Transverse colon (tissue), 4 donors: ENCODE measurements around the gene EDNRA. TPM values are rescaled to one million over a fixed set of nuclear protein-coding genes. Genes with fewer than 3 reads are reported as not detected.

Experiments used
- DNase-seq: peaks from one replicate; pipeline ENCODE4 v3.0.0-alpha.2; 2019
- H3K27ac ChIP-seq, 4 donors: fragments of 200-600 bp; sonication (generic); 2 replicates each; pipeline ENCODE4 v1.5.1; 2016 to 2018; ENCODE audit warnings: inconsistent platforms in 4 of 4
- H3K27me3 ChIP-seq: fragments of 200-600 bp; sonication (generic); 2 replicates; pipeline ENCODE4 v1.5.1; 2017; ENCODE audit warnings: inconsistent platforms
- H3K36me3 ChIP-seq, 4 donors: fragments of 200-600 bp; sonication (generic); 2 replicates each; pipeline ENCODE4 v1.5.1; 2017 to 2019; ENCODE audit warnings: inconsistent platforms in 4 of 4
- H3K4me1 ChIP-seq, 4 donors: fragments of 200-600 bp; sonication (generic); 2 replicates each; pipeline ENCODE4 v1.5.1; 2017 to 2020; ENCODE audit warnings: inconsistent platforms in 4 of 4
- H3K4me3 ChIP-seq, 4 donors: fragments of 200-600 bp; sonication (generic); 1 replicate in 1 of 4; 2 replicates in 3 of 4; pipeline versions ENCODE4 v1.5.1 to v1.6.1; 2017 to 2019; ENCODE audit warnings: inconsistent platforms in 4 of 4
- H3K9me3 ChIP-seq, 2 donors: fragments of 200-600 bp; sonication (generic); 2 replicates each; pipeline ENCODE4 v1.5.1; 2017 to 2019; ENCODE audit warnings: inconsistent platforms in 2 of 2
- CTCF ChIP-seq, 5 experiments: fragments of 200-600 bp in 3 of 5; fragments of 450-650 bp in 2 of 5; sonication (generic) in 3 of 5; IDR thresholded peaks; 1 replicate in 2 of 5; 2 replicates in 3 of 5; pipeline ENCODE4 v1.5.1; 2016 to 2017; ENCODE audit warnings: antibody characterized with exemption in 5 of 5, inconsistent platforms in 3 of 5, mild to moderate bottlenecking in 2 of 5, moderate library complexity in 1 of 5
- EP300 ChIP-seq: sonication (generic); formaldehyde crosslinking; IDR thresholded peaks from one replicate; pipeline ENCODE4 v1.6.1; 2017; ENCODE audit warnings: antibody characterized with exemption, low read depth
- POLR2A ChIP-seq: fragments of 450-650 bp; IDR thresholded peaks from one replicate; pipeline ENCODE4 v1.6.1; 2016; ENCODE audit warnings: antibody characterized with exemption, mild to moderate bottlenecking, moderate library complexity
- POLR2AphosphoS5 ChIP-seq, 3 donors: sonication (generic); formaldehyde crosslinking; IDR thresholded peaks; one replicate each; pipeline ENCODE4 v1.6.1; 2016; ENCODE audit warnings: antibody characterized with exemption in 3 of 3
- WGBS, 2 donors: methylation state at CpG; one replicate each; pipeline ENCODE4 v1.1.5; 2018; ENCODE audit warnings: low coverage in 1 of 2; 5-methylcytosine and 5-hydroxymethylcytosine counted together
- in situ Hi-C, 4 donors: fragments of 200-750 bp; cut with MboI; loops; one replicate each; pipeline versions ENCODE4 v1.15.0 to v1.15.1; 2017; ENCODE audit warnings: low sequenced_read_pairs in 3 of 4, low pct_ligation_motif_present in 1 of 4, low pct_unique_long_range_greater_than_20kb in 1 of 4
- intact Hi-C: fragments of 100-400 bp; cut with DNase I; formaldehyde crosslinking; loops from one replicate; pipeline ENCODE4 v1.15.1; 2023; ENCODE audit warnings: low total_unique reads
- total RNA-seq, 4 donors: library from RNA; depleted of rRNA; stranded (reverse); fragments of >200 nt; gene quantifications; one replicate each; pipeline ENCODE4 v1.1.0, GENCODE V29; 2016

EDNRA gene
- total RNA-seq, 4 donors from 2014 or later = 0.55 to 3.8 (median 1.1) TPM; not detected in 1

- intact Hi-C loops = no loop called here
- no peaks in the 10 kb centered on the region for H3K27me3 ChIP-seq
- H3K4me3 ChIP-seq = no peak overlapping the region
- in situ Hi-C loops = no loop called here
- H3K27ac ChIP-seq = no peak overlapping the region
- WGBS, 2 donors = 39 to 69% methylated on average over 1 of the region's 1 CpG
- H3K4me1 ChIP-seq = no peaks in the 10 kb centered on the region
- H3K36me3 ChIP-seq = no peaks in the 10 kb centered on the region
- no peaks in the 10 kb centered on the region for H3K9me3 ChIP-seq
- TF ChIP-seq CTCF (IDR thresholded peaks at IDR 0.05) = no peak
- no peak for TF ChIP-seq POLR2A
- TF ChIP-seq EP300 = no peak
- TF ChIP-seq POLR2AphosphoS5 (IDR thresholded peaks at IDR 0.05) = no peak
- DNase-seq = no peak
These were observed 43.7 kb downstream of the EDNRA start for GRCh38 chr4:147524601-147525000.

- Histone ChIP-seq H3K9me3 (no peaks in the 10 kb centered on the region), H3K4me1 (no peaks in the 10 kb centered on the region), H3K36me3 (no peaks in the 10 kb centered on the region), H3K4me3 (no peak overlapping the region), H3K27me3 (no peaks in the 10 kb centered on the region), H3K27ac (no peak overlapping the region)
- DNase-seq = no peak
- TF ChIP-seq POLR2AphosphoS5 (IDR thresholded peaks at IDR 0.05) (no peak), POLR2A (no peak), CTCF (IDR thresholded peaks at IDR 0.05) (no peak), EP300 (no peak)
- in situ Hi-C loops (no loop called here), intact Hi-C loops (no loop called here)
- WGBS, 2 donors = 23 to 39% methylated on average over 2 of the region's 2 CpGs
These were observed 44.8 kb downstream of the EDNRA start for GRCh38 chr4:147525494-147526271.

- intact Hi-C loops (no loop called here), in situ Hi-C loops (no loop called here)
- H3K9me3 ChIP-seq = no peaks in the 10 kb centered on the region
- 63 to 77% methylated on average over 2 of the region's 2 CpGs for WGBS, 2 donors
- no peaks in the 10 kb centered on the region for H3K27me3 ChIP-seq
- TF ChIP-seq EP300 = no peak
- TF ChIP-seq POLR2AphosphoS5 (IDR thresholded peaks at IDR 0.05) = no peak
- TF ChIP-seq CTCF (IDR thresholded peaks at IDR 0.05) = no peak
- no peak for TF ChIP-seq POLR2A
- no peaks in the 10 kb centered on the region for H3K36me3 ChIP-seq
- no peak overlapping the region for H3K27ac ChIP-seq
- no peaks in the 10 kb centered on the region for H3K4me1 ChIP-seq
- no peak overlapping the region for H3K4me3 ChIP-seq
- no peak for DNase-seq
These were observed 45.4 kb downstream of the EDNRA start for GRCh38 chr4:147526272-147526654.

GRCh38 chr4:147528054-147528453, 47.2 kb downstream of the EDNRA start:
- no peaks in the 10 kb centered on the region for H3K27me3 ChIP-seq
- intact Hi-C loops (no loop called here), in situ Hi-C loops (no loop called here)
- H3K4me1 ChIP-seq = no peaks in the 10 kb centered on the region
- no peak for DNase-seq
- no peak overlapping the region for H3K27ac ChIP-seq
- WGBS, 2 donors = 71 to 92% methylated on average over 1 to 2 of the region's 2 CpGs
- no peaks in the 10 kb centered on the region for H3K9me3 ChIP-seq
- no peak overlapping the region for H3K4me3 ChIP-seq
- H3K36me3 ChIP-seq = no peaks in the 10 kb centered on the region
- TF ChIP-seq CTCF (IDR thresholded peaks at IDR 0.05) = no peak
- TF ChIP-seq POLR2AphosphoS5 (IDR thresholded peaks at IDR 0.05) = no peak
